WTC11 (cell line): ENCODE data around the gene KCNC3. TPM values are rescaled to one million over a fixed set of nuclear protein-coding genes. Genes with fewer than 3 reads are reported as not detected.

ENCODE experiments used
- ATAC-seq: fragments of 200-7000 bp; cut with Tn5 transposase; 2 replicates; pipeline ENCODE4 v1.10.0; 2021; ENCODE audit warnings: mild to moderate bottlenecking, moderate library complexity
- CTCF ChIA-PET: fragments of 300-600 bp; sonication (Branson Sonifier 250); formaldehyde crosslinking; loops from one replicate; lab custom pipeline; 2021; ENCODE audit warnings: antibody characterized with exemption; lab: Charles Lee
- POLR2A ChIA-PET: fragments of 350-600 bp; sonication (Branson Sonifier 250); formaldehyde crosslinking; loops from one replicate; lab custom pipeline; 2021; ENCODE audit warnings: antibody characterized with exemption; lab: Charles Lee
- DNase-seq: peaks from one replicate; pipeline ENCODE4 v3.0.0; 2021; ENCODE audit warnings: low spot score
- H3K27ac Mint-ChIP-seq: 2 replicates; pipeline ENCODE4 v1.8.0; 2021; ENCODE audit warnings: mixed read lengths
- H3K27me3 Mint-ChIP-seq: 2 replicates; pipeline ENCODE4 v1.8.0; 2021; ENCODE audit warnings: low read depth, mild to moderate bottlenecking, moderate library complexity, mixed read lengths
- H3K36me3 Mint-ChIP-seq: 2 replicates; pipeline ENCODE4 v1.8.0; 2021; ENCODE audit warnings: mixed read lengths
- H3K4me1 Mint-ChIP-seq: 2 replicates; pipeline ENCODE4 v1.8.0; 2022; ENCODE audit warnings: mixed read lengths
- H3K4me3 Mint-ChIP-seq: 2 replicates; pipeline ENCODE4 v1.8.0; 2021; ENCODE audit warnings: mild to moderate bottlenecking, moderate library complexity, mixed read lengths
- H3K9me3 Mint-ChIP-seq: 2 replicates; pipeline ENCODE4 v1.8.0; 2021; ENCODE audit warnings: mixed read lengths
- ATF1 ChIP-seq: sonication (generic); formaldehyde crosslinking; IDR thresholded peaks from 2 replicates; pipeline ENCODE4 v1.8.1; 2023; ENCODE audit warnings: mild to moderate bottlenecking, moderate library complexity, missing genetic modification reagents
- ETV6 ChIP-seq: sonication (generic); formaldehyde crosslinking; IDR thresholded peaks from 2 replicates; pipeline ENCODE4 v1.8.1; 2022; ENCODE audit warnings: mild to moderate bottlenecking, missing genetic modification reagents
- GRHL2 ChIP-seq: fragments of 250-450 bp; sonication (Bioruptor Pico); IDR thresholded peaks from 2 replicates; pipeline ENCODE4 v1.8.0; 2022; ENCODE audit warnings: mild to moderate bottlenecking, moderate library complexity; ENCODE audit not compliant: insufficient replicate concordance, severe bottlenecking
- GTF2I ChIP-seq: fragments of 250-450 bp; sonication (Bioruptor Pico); conservative IDR thresholded peaks from 2 replicates; pipeline ENCODE4 v1.4.0; 2021; ENCODE audit warnings: mild to moderate bottlenecking
- IRF2 ChIP-seq: sonication (generic); formaldehyde crosslinking; IDR thresholded peaks from 2 replicates; pipeline ENCODE4 v1.8.0; 2022; ENCODE audit warnings: low read depth, missing genetic modification reagents, borderline replicate concordance
- MXD4 ChIP-seq: fragments of 250-450 bp; sonication (Bioruptor Pico); IDR thresholded peaks from 2 replicates; pipeline ENCODE4 v1.8.0; 2021; ENCODE audit warnings: mild to moderate bottlenecking, moderate library complexity, borderline replicate concordance
- NFE2L1 ChIP-seq: sonication (generic); formaldehyde crosslinking; IDR thresholded peaks from 2 replicates; pipeline ENCODE4 v1.8.1; 2023; ENCODE audit warnings: missing genetic modification reagents
- TEAD1 ChIP-seq: sonication (generic); formaldehyde crosslinking; IDR thresholded peaks from 2 replicates; pipeline ENCODE4 v1.8.0; 2022; ENCODE audit warnings: mild to moderate bottlenecking, missing genetic modification reagents
- TP53 ChIP-seq: sonication (generic); formaldehyde crosslinking; IDR thresholded peaks from 2 replicates; pipeline ENCODE4 v1.8.1; 2023; ENCODE audit warnings: mild to moderate bottlenecking, missing genetic modification reagents
- ZBTB21 ChIP-seq: sonication (generic); formaldehyde crosslinking; IDR thresholded peaks from 2 replicates; pipeline ENCODE4 v1.8.1; 2023; ENCODE audit warnings: mild to moderate bottlenecking, missing genetic modification reagents, borderline replicate concordance
- ZNF396 ChIP-seq: fragments of 250-450 bp; sonication (Bioruptor Pico); IDR thresholded peaks from 2 replicates; pipeline ENCODE4 v1.8.0; 2021; ENCODE audit warnings: mild to moderate bottlenecking, moderate library complexity, borderline replicate concordance
- ZNF423 ChIP-seq: fragments of 250-450 bp; sonication (Bioruptor Pico); IDR thresholded peaks from 2 replicates; pipeline ENCODE4 v2.1.2; 2022; ENCODE audit warnings: mild to moderate bottlenecking, moderate library complexity
- ZNF671 ChIP-seq: fragments of 250-450 bp; sonication (Bioruptor Pico); IDR thresholded peaks from 2 replicates; pipeline ENCODE4 v1.8.0; 2021; ENCODE audit warnings: mild to moderate bottlenecking
- total RNA-seq: library from RNA; stranded (reverse); gene quantifications from 3 replicates; pipeline ENCODE4 v1.2.3, GENCODE V29; 2021
- TF ChIP-seq, protein P1 (sequence below): sonication (generic); formaldehyde crosslinking; IDR thresholded peaks from 2 replicates; pipeline ENCODE4 v1.8.0; 2022; ENCODE audit warnings: mild to moderate bottlenecking, missing genetic modification reagents
- TF ChIP-seq, protein P2 (sequence below): sonication (generic); formaldehyde crosslinking; IDR thresholded peaks from 2 replicates; pipeline ENCODE4 v1.8.1; 2023; ENCODE audit warnings: mild to moderate bottlenecking, missing genetic modification reagents
- TF ChIP-seq, protein P3 (sequence below): sonication (generic); formaldehyde crosslinking; IDR thresholded peaks from 2 replicates; pipeline ENCODE4 v1.8.0; 2023; ENCODE audit warnings: missing genetic modification reagents
- TF ChIP-seq, protein P4 (sequence below): sonication (generic); formaldehyde crosslinking; IDR thresholded peaks from 2 replicates; pipeline ENCODE4 v1.8.1; 2023; ENCODE audit warnings: mild to moderate bottlenecking, missing genetic modification reagents, moderate library complexity
- TF ChIP-seq, protein P5 (sequence below): fragments of 250-450 bp; sonication (Bioruptor Pico); IDR thresholded peaks from 2 replicates; pipeline ENCODE4 v2.1.2; 2022; ENCODE audit warnings: mild to moderate bottlenecking, moderate library complexity
- TF ChIP-seq, protein P6 (sequence below): sonication (generic); formaldehyde crosslinking; conservative IDR thresholded peaks from 2 replicates; pipeline ENCODE4 v1.8.1; 2022; ENCODE audit warnings: mild to moderate bottlenecking, missing genetic modification reagents
- TF ChIP-seq, protein P7 (sequence below): sonication (generic); formaldehyde crosslinking; IDR thresholded peaks from 2 replicates; pipeline ENCODE4 v1.8.1; 2022; ENCODE audit warnings: low read depth, mild to moderate bottlenecking, moderate library complexity, missing genetic modification reagents, borderline replicate concordance
- TF ChIP-seq, protein P8 (sequence below): sonication (generic); formaldehyde crosslinking; IDR thresholded peaks from 2 replicates; pipeline ENCODE4 v1.8.0; 2022; ENCODE audit warnings: missing genetic modification reagents
- TF ChIP-seq, protein P9 (sequence below): fragments of 250-450 bp; sonication (Bioruptor Pico); IDR thresholded peaks from 2 replicates; pipeline ENCODE4 v1.8.0; 2021; ENCODE audit warnings: mild to moderate bottlenecking

The KCNC3 gene
- total RNA-seq, 1 experiment from 2014 or later: 8.5 TPM

DNA sequence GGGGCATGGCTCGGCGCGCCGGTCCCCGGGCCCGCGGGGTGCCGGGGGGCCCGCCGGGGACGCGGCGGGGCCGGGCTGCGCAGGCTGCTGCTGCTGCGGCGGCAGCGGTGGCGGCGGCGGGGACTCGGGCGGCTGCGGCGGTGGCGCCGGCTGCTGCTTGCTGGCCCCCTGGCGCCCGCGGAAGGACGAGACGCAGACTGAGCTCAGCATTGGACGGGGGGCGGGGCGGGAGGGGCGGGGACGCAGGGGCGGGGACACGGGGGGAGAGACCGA lies 368 bp downstream of the KCNC3 start (continued):
- TF ChIP-seq, protein P1, sequence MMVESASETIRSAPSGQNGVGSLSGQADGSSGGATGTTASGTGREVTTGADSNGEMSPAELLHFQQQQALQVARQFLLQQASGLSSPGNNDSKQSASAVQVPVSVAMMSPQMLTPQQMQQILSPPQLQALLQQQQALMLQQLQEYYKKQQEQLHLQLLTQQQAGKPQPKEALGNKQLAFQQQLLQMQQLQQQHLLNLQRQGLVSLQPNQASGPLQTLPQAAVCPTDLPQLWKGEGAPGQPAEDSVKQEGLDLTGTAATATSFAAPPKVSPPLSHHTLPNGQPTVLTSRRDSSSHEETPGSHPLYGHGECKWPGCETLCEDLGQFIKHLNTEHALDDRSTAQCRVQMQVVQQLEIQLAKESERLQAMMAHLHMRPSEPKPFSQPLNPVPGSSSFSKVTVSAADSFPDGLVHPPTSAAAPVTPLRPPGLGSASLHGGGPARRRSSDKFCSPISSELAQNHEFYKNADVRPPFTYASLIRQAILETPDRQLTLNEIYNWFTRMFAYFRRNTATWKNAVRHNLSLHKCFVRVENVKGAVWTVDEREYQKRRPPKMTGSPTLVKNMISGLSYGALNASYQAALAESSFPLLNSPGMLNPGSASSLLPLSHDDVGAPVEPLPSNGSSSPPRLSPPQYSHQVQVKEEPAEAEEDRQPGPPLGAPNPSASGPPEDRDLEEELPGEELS (CRISPR knock-in tag): no peak
- TF ChIP-seq ZNF423 (no peak), TP53 (CRISPR knock-in tag) (no peak), ETV6 (CRISPR knock-in tag) (no peak), ZBTB21 (CRISPR knock-in tag) (no peak), ATF1 (CRISPR knock-in tag) (no peak), TEAD1 (CRISPR knock-in tag) (no peak)
- TF ChIP-seq, protein P2, sequence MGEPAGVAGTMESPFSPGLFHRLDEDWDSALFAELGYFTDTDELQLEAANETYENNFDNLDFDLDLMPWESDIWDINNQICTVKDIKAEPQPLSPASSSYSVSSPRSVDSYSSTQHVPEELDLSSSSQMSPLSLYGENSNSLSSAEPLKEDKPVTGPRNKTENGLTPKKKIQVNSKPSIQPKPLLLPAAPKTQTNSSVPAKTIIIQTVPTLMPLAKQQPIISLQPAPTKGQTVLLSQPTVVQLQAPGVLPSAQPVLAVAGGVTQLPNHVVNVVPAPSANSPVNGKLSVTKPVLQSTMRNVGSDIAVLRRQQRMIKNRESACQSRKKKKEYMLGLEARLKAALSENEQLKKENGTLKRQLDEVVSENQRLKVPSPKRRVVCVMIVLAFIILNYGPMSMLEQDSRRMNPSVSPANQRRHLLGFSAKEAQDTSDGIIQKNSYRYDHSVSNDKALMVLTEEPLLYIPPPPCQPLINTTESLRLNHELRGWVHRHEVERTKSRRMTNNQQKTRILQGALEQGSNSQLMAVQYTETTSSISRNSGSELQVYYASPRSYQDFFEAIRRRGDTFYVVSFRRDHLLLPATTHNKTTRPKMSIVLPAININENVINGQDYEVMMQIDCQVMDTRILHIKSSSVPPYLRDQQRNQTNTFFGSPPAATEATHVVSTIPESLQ (CRISPR knock-in tag): no peak

DNA sequence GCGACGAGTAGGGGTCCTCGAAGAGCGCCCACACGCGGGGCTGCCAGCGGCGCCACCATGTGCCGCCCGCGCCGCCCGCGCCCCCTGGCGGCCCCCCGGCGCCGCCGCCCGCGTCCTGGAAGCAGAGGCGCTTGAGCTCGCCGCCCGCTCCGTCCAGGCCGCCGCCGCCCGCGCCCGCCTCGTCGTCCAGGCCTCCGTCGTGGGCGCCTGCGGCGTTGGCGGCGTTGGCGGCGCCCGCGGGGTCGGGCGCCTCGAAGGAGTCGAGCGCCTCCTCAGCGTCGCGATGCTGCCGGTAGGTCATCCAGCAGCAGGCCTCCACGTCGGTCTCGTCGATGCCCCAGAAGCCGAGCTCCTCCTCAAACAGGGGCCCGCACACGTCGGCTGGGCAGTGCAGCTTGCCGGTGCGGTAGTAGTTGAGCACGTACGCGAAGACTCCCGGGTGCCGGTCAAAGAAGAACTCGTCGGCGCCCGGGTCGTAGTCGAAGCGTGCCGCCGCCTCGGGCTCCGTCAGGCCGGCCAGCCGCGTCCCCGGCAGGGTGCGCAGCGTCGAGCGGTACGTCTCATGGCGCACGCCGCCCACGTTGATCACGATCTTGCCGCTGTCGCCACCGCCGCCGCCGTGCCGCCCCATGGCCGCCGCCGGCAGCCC lies 829 bp downstream of the KCNC3 start:
- Mint-ChIP-seq H3K27ac (no peak overlapping the region), H3K27me3 (peaks cover 31% of the 10 kb centered on the region), H3K4me1 (peaks cover 48% of the 10 kb centered on the region), H3K9me3 (no peaks in the 10 kb centered on the region), H3K36me3 (peaks cover 5% of the 10 kb centered on the region), H3K4me3 (peak overlapping the region; percentile 37)
- peak; percentile 49 for DNase-seq
- ChIA-PET POLR2A (interaction anchor here (1.0 to 2.1 kb wide), 8 partner anchors 9 to 62 kb away, joined by 3 to 20 read pairs (median 4); no protein-coding TSS in a partner anchor), CTCF (interaction anchor here (0.6 to 3.3 kb wide), 34 partner anchors 13 to 263 kb away, joined by 3 to 58 read pairs (median 6); no protein-coding TSS in a partner anchor)
- no peak for ATAC-seq
- TF ChIP-seq ETV6 (CRISPR knock-in tag) (no peak), ZNF671 (CRISPR knock-in tag) (no peak), IRF2 (CRISPR knock-in tag) (no peak), NFE2L1 (CRISPR knock-in tag) (no peak), MXD4 (CRISPR knock-in tag) (no peak), GRHL2 (CRISPR knock-in tag) (no peak), GTF2I (CRISPR knock-in tag) (no peak), ZNF396 (CRISPR knock-in tag) (no peak)
- TF ChIP-seq, protein P3, sequence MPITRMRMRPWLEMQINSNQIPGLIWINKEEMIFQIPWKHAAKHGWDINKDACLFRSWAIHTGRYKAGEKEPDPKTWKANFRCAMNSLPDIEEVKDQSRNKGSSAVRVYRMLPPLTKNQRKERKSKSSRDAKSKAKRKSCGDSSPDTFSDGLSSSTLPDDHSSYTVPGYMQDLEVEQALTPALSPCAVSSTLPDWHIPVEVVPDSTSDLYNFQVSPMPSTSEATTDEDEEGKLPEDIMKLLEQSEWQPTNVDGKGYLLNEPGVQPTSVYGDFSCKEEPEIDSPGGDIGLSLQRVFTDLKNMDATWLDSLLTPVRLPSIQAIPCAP (CRISPR knock-in tag): no peak
- TF ChIP-seq, protein P4, sequence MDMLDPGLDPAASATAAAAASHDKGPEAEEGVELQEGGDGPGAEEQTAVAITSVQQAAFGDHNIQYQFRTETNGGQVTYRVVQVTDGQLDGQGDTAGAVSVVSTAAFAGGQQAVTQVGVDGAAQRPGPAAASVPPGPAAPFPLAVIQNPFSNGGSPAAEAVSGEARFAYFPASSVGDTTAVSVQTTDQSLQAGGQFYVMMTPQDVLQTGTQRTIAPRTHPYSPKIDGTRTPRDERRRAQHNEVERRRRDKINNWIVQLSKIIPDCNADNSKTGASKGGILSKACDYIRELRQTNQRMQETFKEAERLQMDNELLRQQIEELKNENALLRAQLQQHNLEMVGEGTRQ (CRISPR knock-in tag): 0 out of 2 replicates have a peak, but pooled peaks have one; percentile 18
- TF ChIP-seq, protein P5, sequence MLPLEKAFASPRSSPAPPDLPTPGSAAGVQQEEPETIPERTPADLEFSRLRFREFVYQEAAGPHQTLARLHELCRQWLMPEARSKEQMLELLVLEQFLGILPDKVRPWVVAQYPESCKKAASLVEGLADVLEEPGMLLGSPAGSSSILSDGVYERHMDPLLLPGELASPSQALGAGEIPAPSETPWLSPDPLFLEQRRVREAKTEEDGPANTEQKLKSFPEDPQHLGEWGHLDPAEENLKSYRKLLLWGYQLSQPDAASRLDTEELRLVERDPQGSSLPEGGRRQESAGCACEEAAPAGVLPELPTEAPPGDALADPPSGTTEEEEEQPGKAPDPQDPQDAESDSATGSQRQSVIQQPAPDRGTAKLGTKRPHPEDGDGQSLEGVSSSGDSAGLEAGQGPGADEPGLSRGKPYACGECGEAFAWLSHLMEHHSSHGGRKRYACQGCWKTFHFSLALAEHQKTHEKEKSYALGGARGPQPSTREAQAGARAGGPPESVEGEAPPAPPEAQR (CRISPR knock-in tag): no peak
- TF ChIP-seq, protein P6, sequence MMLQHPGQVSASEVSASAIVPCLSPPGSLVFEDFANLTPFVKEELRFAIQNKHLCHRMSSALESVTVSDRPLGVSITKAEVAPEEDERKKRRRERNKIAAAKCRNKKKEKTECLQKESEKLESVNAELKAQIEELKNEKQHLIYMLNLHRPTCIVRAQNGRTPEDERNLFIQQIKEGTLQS (CRISPR knock-in tag): no peak
- TF ChIP-seq, protein P7, sequence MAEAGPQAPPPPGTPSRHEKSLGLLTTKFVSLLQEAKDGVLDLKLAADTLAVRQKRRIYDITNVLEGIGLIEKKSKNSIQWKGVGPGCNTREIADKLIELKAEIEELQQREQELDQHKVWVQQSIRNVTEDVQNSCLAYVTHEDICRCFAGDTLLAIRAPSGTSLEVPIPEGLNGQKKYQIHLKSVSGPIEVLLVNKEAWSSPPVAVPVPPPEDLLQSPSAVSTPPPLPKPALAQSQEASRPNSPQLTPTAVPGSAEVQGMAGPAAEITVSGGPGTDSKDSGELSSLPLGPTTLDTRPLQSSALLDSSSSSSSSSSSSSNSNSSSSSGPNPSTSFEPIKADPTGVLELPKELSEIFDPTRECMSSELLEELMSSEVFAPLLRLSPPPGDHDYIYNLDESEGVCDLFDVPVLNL (CRISPR knock-in tag): no peak
- TF ChIP-seq, protein P8, sequence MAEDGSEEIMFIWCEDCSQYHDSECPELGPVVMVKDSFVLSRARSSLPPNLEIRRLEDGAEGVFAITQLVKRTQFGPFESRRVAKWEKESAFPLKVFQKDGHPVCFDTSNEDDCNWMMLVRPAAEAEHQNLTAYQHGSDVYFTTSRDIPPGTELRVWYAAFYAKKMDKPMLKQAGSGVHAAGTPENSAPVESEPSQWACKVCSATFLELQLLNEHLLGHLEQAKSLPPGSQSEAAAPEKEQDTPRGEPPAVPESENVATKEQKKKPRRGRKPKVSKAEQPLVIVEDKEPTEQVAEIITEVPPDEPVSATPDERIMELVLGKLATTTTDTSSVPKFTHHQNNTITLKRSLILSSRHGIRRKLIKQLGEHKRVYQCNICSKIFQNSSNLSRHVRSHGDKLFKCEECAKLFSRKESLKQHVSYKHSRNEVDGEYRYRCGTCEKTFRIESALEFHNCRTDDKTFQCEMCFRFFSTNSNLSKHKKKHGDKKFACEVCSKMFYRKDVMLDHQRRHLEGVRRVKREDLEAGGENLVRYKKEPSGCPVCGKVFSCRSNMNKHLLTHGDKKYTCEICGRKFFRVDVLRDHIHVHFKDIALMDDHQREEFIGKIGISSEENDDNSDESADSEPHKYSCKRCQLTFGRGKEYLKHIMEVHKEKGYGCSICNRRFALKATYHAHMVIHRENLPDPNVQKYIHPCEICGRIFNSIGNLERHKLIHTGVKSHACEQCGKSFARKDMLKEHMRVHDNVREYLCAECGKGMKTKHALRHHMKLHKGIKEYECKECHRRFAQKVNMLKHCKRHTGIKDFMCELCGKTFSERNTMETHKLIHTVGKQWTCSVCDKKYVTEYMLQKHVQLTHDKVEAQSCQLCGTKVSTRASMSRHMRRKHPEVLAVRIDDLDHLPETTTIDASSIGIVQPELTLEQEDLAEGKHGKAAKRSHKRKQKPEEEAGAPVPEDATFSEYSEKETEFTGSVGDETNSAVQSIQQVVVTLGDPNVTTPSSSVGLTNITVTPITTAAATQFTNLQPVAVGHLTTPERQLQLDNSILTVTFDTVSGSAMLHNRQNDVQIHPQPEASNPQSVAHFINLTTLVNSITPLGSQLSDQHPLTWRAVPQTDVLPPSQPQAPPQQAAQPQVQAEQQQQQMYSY (CRISPR knock-in tag): no peak
- TF ChIP-seq, protein P9, sequence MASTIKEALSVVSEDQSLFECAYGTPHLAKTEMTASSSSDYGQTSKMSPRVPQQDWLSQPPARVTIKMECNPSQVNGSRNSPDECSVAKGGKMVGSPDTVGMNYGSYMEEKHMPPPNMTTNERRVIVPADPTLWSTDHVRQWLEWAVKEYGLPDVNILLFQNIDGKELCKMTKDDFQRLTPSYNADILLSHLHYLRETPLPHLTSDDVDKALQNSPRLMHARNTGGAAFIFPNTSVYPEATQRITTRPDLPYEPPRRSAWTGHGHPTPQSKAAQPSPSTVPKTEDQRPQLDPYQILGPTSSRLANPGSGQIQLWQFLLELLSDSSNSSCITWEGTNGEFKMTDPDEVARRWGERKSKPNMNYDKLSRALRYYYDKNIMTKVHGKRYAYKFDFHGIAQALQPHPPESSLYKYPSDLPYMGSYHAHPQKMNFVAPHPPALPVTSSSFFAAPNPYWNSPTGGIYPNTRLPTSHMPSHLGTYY (CRISPR knock-in tag): no peak
